ENCODE results near the gene PLCB4. TPM values are rescaled to one million over a fixed set of nuclear protein-coding genes. Genes with fewer than 3 reads are reported as not detected.

The PLCB4 gene
- total RNA-seq, 1 experiment from 2014 or later: 0.91 TPM

- no peak for TF ChIP-seq CTCF (IDR thresholded peaks at IDR 0.05; ENCODE audit: unreplicated experiment)
- Mint-ChIP-seq H3K36me3 (ENCODE audit: insufficient read depth, unreplicated experiment) (no peaks in the 10 kb centered on the region), H3K4me1 (ENCODE audit: insufficient read depth, unreplicated experiment) (no peaks in the 10 kb centered on the region), H3K9me3 (ENCODE audit: unreplicated experiment) (peaks cover 6% of the 10 kb centered on the region), H3K27ac (ENCODE audit: low read depth, unreplicated experiment) (no peak overlapping the region), H3K27me3 (ENCODE audit: insufficient read depth, unreplicated experiment) (no peaks in the 10 kb centered on the region), H3K4me3 (ENCODE audit: unreplicated experiment) (no peak overlapping the region)
- intact Hi-C loops (cut with micrococcal nuclease): no loop called here
- no TSS peak for BruUV-seq (replicated peaks)
- POLR2A ChIA-PET: interaction anchor here (0.5 to 1.6 kb wide), 3 partner anchors 24 to 49 kb away, joined by 3 to 4 read pairs (median 3); no protein-coding TSS in a partner anchor
- DNase-seq (ENCODE audit: unreplicated experiment): no peak
- CTCF ChIA-PET: interaction anchor here (0.7 to 2.6 kb wide), 3 partner anchors 10 to 609 kb away, joined by 3 to 10 read pairs (median 3); no protein-coding TSS in a partner anchor
Measured at GRCh38 chr20:9330151-9330550, 261.3 kb downstream of the PLCB4 start.

- no peaks in the 10 kb centered on the region for H3K27me3 Mint-ChIP-seq (ENCODE audit: insufficient read depth, unreplicated experiment)
- no peaks in the 10 kb centered on the region for H3K4me1 Mint-ChIP-seq (ENCODE audit: insufficient read depth, unreplicated experiment)
- H3K9me3 Mint-ChIP-seq (ENCODE audit: unreplicated experiment): peaks cover 6% of the 10 kb centered on the region
- intact Hi-C loops (cut with micrococcal nuclease): no loop called here
- no TSS peak for BruUV-seq (replicated peaks)
- H3K4me3 Mint-ChIP-seq (ENCODE audit: unreplicated experiment): no peak overlapping the region
- H3K27ac Mint-ChIP-seq (ENCODE audit: low read depth, unreplicated experiment): no peak overlapping the region
- ChIA-PET POLR2A (interaction anchor here (0.7 kb wide), 1 partner anchor 432 kb away, joined by 3 read pairs; no protein-coding TSS in a partner anchor), CTCF (interaction anchor here (0.6 to 1.4 kb wide), 4 partner anchors 14 to 572 kb away, joined by 3 to 6 read pairs (median 4); no protein-coding TSS in a partner anchor)
- DNase-seq (ENCODE audit: unreplicated experiment): no peak
- no peaks in the 10 kb centered on the region for H3K36me3 Mint-ChIP-seq (ENCODE audit: insufficient read depth, unreplicated experiment)
- no peak for TF ChIP-seq CTCF (IDR thresholded peaks at IDR 0.05; ENCODE audit: unreplicated experiment)
Measured at GRCh38 chr20:9331707-9332435, 263.0 kb downstream of the PLCB4 start.

- Mint-ChIP-seq H3K36me3 (ENCODE audit: insufficient read depth, unreplicated experiment) (no peaks in the 10 kb centered on the region), H3K4me3 (ENCODE audit: unreplicated experiment) (no peak overlapping the region), H3K27ac (ENCODE audit: low read depth, unreplicated experiment) (no peak overlapping the region), H3K4me1 (ENCODE audit: insufficient read depth, unreplicated experiment) (no peaks in the 10 kb centered on the region), H3K27me3 (ENCODE audit: insufficient read depth, unreplicated experiment) (no peaks in the 10 kb centered on the region), H3K9me3 (ENCODE audit: unreplicated experiment) (peaks cover 6% of the 10 kb centered on the region)
- TF ChIP-seq CTCF (IDR thresholded peaks at IDR 0.05; ENCODE audit: unreplicated experiment): no peak
- no peak for DNase-seq (ENCODE audit: unreplicated experiment)
- CTCF ChIA-PET: interaction anchor here (0.6 to 1.4 kb wide), 3 partner anchors 13 to 574 kb away, joined by 4 to 6 read pairs (median 5); no protein-coding TSS in a partner anchor
- intact Hi-C loops (cut with micrococcal nuclease): no loop called here
- no TSS peak for BruUV-seq (replicated peaks)
- POLR2A ChIA-PET: no interaction called here
Measured at GRCh38 chr20:9332791-9333479, 264.0 kb downstream of the PLCB4 start.

- Mint-ChIP-seq H3K27ac (ENCODE audit: low read depth, unreplicated experiment) (no peak overlapping the region), H3K4me1 (ENCODE audit: insufficient read depth, unreplicated experiment) (no peaks in the 10 kb centered on the region), H3K9me3 (ENCODE audit: unreplicated experiment) (no peaks in the 10 kb centered on the region), H3K36me3 (ENCODE audit: insufficient read depth, unreplicated experiment) (no peaks in the 10 kb centered on the region), H3K27me3 (ENCODE audit: insufficient read depth, unreplicated experiment) (no peaks in the 10 kb centered on the region), H3K4me3 (ENCODE audit: unreplicated experiment) (no peak overlapping the region)
- no peak for DNase-seq (ENCODE audit: unreplicated experiment)
- no peak for TF ChIP-seq CTCF (IDR thresholded peaks at IDR 0.05; ENCODE audit: unreplicated experiment)
- intact Hi-C loops (cut with micrococcal nuclease): no loop called here
- ChIA-PET CTCF (interaction anchor here (0.5 to 2.8 kb wide), 3 partner anchors 20 to 73 kb away, joined by 4 to 12 read pairs (median 6); no protein-coding TSS in a partner anchor), POLR2A (interaction anchor here (0.7 kb wide), 2 partner anchors 10 to 64 kb away, joined by 3 read pairs; no protein-coding TSS in a partner anchor)
- no TSS peak for BruUV-seq (replicated peaks)
Measured at GRCh38 chr20:9334866-9335265, 266.0 kb downstream of the PLCB4 start.

All from MCF 10A (cell line).